Prostate gland (tissue), 2 donors: ENCODE measurements around the gene MS4A6E.

ENCODE experiments used
- POLR2A ChIP-seq: fragments of 450-650 bp; IDR thresholded peaks from one replicate; pipeline ENCODE4 v1.6.1; 2016; ENCODE audit warnings: antibody characterized with exemption, mild to moderate bottlenecking
- TF ChIP-seq, protein P1 (sequence below), 4 experiments: fragments of 200-600 bp in 2 of 4; fragments of 450-650 bp in 2 of 4; sonication (generic) in 2 of 4; IDR thresholded peaks; 1 replicate in 3 of 4; 2 replicates in 1 of 4; pipeline ENCODE4 v1.5.1; 2016 to 2019; ENCODE audit warnings: antibody characterized with exemption in 4 of 4, mild to moderate bottlenecking in 2 of 4, moderate library complexity in 2 of 4

DNA sequence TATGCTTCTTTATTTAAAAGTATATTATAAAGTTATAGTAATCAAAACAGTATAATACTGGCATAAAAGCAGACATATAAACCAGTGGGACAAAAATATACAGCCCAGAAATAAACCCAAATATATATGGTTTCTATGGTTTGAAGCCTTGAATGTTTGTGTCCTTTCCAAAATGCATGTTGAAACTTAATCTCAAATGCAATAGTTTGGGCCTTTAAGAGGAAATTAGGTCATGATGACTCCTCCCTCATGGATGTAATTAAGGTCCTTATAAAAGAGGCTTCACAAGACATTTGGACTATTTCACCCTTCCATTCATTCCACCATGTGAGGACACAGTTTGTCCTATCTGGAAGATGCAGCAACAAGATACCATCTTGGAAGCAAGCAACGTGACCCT is at the start of gene MS4A6E:
- TF ChIP-seq POLR2A, result no peak
- TF ChIP-seq, protein P1, sequence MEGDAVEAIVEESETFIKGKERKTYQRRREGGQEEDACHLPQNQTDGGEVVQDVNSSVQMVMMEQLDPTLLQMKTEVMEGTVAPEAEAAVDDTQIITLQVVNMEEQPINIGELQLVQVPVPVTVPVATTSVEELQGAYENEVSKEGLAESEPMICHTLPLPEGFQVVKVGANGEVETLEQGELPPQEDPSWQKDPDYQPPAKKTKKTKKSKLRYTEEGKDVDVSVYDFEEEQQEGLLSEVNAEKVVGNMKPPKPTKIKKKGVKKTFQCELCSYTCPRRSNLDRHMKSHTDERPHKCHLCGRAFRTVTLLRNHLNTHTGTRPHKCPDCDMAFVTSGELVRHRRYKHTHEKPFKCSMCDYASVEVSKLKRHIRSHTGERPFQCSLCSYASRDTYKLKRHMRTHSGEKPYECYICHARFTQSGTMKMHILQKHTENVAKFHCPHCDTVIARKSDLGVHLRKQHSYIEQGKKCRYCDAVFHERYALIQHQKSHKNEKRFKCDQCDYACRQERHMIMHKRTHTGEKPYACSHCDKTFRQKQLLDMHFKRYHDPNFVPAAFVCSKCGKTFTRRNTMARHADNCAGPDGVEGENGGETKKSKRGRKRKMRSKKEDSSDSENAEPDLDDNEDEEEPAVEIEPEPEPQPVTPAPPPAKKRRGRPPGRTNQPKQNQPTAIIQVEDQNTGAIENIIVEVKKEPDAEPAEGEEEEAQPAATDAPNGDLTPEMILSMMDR (IDR thresholded peaks at IDR 0.05), result no peak
